H9 (cell line): ENCODE data around the gene DLG2. TPM values are rescaled to one million over a fixed set of nuclear protein-coding genes. Genes with fewer than 3 reads are reported as not detected.

Source experiments
- DNase-seq: peaks from one replicate; pipeline ENCODE4 v3.0.0-alpha.2; 2017
- H2AFZ ChIP-seq: one replicate; pipeline ENCODE4 v1.6.1; 2013; ENCODE audit warnings: mild to moderate bottlenecking, low read length, control low read depth, moderate library complexity
- H2AK5ac ChIP-seq: 2 replicates; pipeline ENCODE4 v1.6.1; 2013; ENCODE audit warnings: low read length, control low read depth, mixed read lengths; ENCODE audit not compliant: insufficient read length
- H2BK120ac ChIP-seq: one replicate; pipeline ENCODE4 v1.6.1; 2013; ENCODE audit warnings: low read depth, mild to moderate bottlenecking, low read length, control low read depth, inconsistent platforms; ENCODE audit not compliant: poor library complexity, severe bottlenecking
- H2BK12ac ChIP-seq: 2 replicates; pipeline ENCODE4 v1.6.1; 2013; ENCODE audit warnings: low read length, control low read depth, mixed read lengths, low read depth; ENCODE audit not compliant: insufficient read length
- H2BK15ac ChIP-seq: 2 replicates; pipeline ENCODE4 v1.6.1; 2013; ENCODE audit warnings: low read depth, low read length, control low read depth
- H2BK20ac ChIP-seq: one replicate; pipeline ENCODE4 v1.6.1; 2013; ENCODE audit warnings: low read depth, mild to moderate bottlenecking, low read length, control low read depth, inconsistent platforms; ENCODE audit not compliant: poor library complexity, severe bottlenecking
- H2BK5ac ChIP-seq: 2 replicates; pipeline ENCODE4 v1.6.1; 2013; ENCODE audit warnings: low read length, control low read depth, mixed read lengths; ENCODE audit not compliant: insufficient read length
- H3K14ac ChIP-seq: 2 replicates; pipeline ENCODE4 v1.6.1; 2013; ENCODE audit warnings: low read length, control low read depth; ENCODE audit not compliant: insufficient read depth
- H3K18ac ChIP-seq: 2 replicates; pipeline ENCODE4 v1.6.1; 2013; ENCODE audit warnings: low read depth, mild to moderate bottlenecking, mixed read lengths, low read length, control low read depth; ENCODE audit not compliant: insufficient read length
- H3K23ac ChIP-seq: 2 replicates; pipeline ENCODE4 v1.6.1; 2013; ENCODE audit warnings: low read length, control low read depth, mixed read lengths, low read depth; ENCODE audit not compliant: insufficient read length
- H3K23me2 ChIP-seq: 2 replicates; pipeline ENCODE4 v1.6.1; 2013; ENCODE audit warnings: low read depth, mild to moderate bottlenecking, mixed read lengths, low read length, control low read depth; ENCODE audit not compliant: insufficient read length, poor library complexity, severe bottlenecking
- H3K27ac ChIP-seq: 2 replicates; pipeline ENCODE4 v1.5.1; 2013; ENCODE audit warnings: low read length, control low read depth, mixed read lengths, low read depth; ENCODE audit not compliant: insufficient read length
- H3K27me3 ChIP-seq: 2 replicates; pipeline ENCODE4 v1.6.1; 2013; ENCODE audit warnings: low read length, control low read depth, inconsistent platforms; ENCODE audit not compliant: insufficient read depth
- H3K4ac ChIP-seq: 2 replicates; pipeline ENCODE4 v1.6.1; 2013; ENCODE audit warnings: low read depth, mild to moderate bottlenecking, control low read depth, inconsistent platforms, low read length, moderate library complexity
- H3K4me1 ChIP-seq: 2 replicates; pipeline ENCODE4 v1.6.1; 2013; ENCODE audit warnings: low read length, control low read depth, inconsistent platforms; ENCODE audit not compliant: insufficient read depth
- H3K4me2 ChIP-seq: 2 replicates; pipeline ENCODE4 v1.6.1; 2013; ENCODE audit warnings: low read length, control low read depth, mixed read lengths; ENCODE audit not compliant: insufficient read length, insufficient read depth
- H3K56ac ChIP-seq: 2 replicates; pipeline ENCODE4 v1.6.1; 2013; ENCODE audit warnings: low read depth, mild to moderate bottlenecking, mixed read lengths, low read length, control low read depth; ENCODE audit not compliant: insufficient read length
- H3K79me1 ChIP-seq: 2 replicates; pipeline ENCODE4 v1.6.1; 2013; ENCODE audit warnings: low read depth, mild to moderate bottlenecking, moderate library complexity, low read length, control low read depth, inconsistent platforms; ENCODE audit not compliant: insufficient read depth, poor library complexity, severe bottlenecking
- H3K79me2 ChIP-seq: 2 replicates; pipeline ENCODE4 v1.6.1; 2013; ENCODE audit warnings: low read length, control low read depth, inconsistent platforms; ENCODE audit not compliant: insufficient read depth
- H3K9ac ChIP-seq: 2 replicates; pipeline ENCODE4 v1.6.1; 2013; ENCODE audit warnings: low read length, control low read depth, mixed read lengths; ENCODE audit not compliant: insufficient read length; ENCODE audit errors: extremely low read depth
- H3K9me3 ChIP-seq: one replicate; pipeline ENCODE4 v1.6.1; 2013; ENCODE audit warnings: low read depth, low read length, inconsistent platforms; ENCODE audit not compliant: control insufficient read depth
- H3T11ph ChIP-seq: one replicate; pipeline ENCODE4 v1.6.1; 2013; ENCODE audit warnings: mild to moderate bottlenecking, low read length, control low read depth, inconsistent platforms
- H4K20me1 ChIP-seq: one replicate; pipeline ENCODE4 v1.6.1; 2013; ENCODE audit not compliant: control insufficient read depth, insufficient read length, insufficient read depth
- H4K5ac ChIP-seq: 2 replicates; pipeline ENCODE4 v1.6.1; 2013; ENCODE audit warnings: low read depth, mild to moderate bottlenecking, mixed read lengths, low read length, control low read depth; ENCODE audit not compliant: insufficient read length
- H4K8ac ChIP-seq: replicated peaks from 2 replicates; pipeline ENCODE4 v1.6.1; 2013; ENCODE audit warnings: low read length, control low read depth, mixed read lengths, low read depth; ENCODE audit not compliant: insufficient read length
- H4K91ac ChIP-seq: 2 replicates; pipeline ENCODE4 v1.6.1; 2013; ENCODE audit warnings: low read depth, mild to moderate bottlenecking, moderate library complexity, mixed read lengths, low read length, control low read depth; ENCODE audit not compliant: insufficient read length
- H3K27ac Mint-ChIP-seq, 3 experiments: 2 replicates in 2 of 3; 3 replicates in 1 of 3; pipeline ENCODE4 v1.8.0; 2020 to 2021; ENCODE audit warnings: mixed read lengths in 3 of 3, mild to moderate bottlenecking in 1 of 3, moderate library complexity in 1 of 3
- H3K27me3 Mint-ChIP-seq: 2 replicates; pipeline ENCODE4 v1.8.0; 2021; ENCODE audit warnings: low read depth, mild to moderate bottlenecking, moderate library complexity, mixed read lengths
- H3K36me3 Mint-ChIP-seq, 3 experiments: 2 replicates in 2 of 3; 3 replicates in 1 of 3; pipeline ENCODE4 v1.8.0; 2020 to 2021; ENCODE audit warnings: low read depth in 3 of 3, mixed read lengths in 3 of 3; ENCODE audit not compliant: insufficient read depth in 1 of 3
- H3K4me1 Mint-ChIP-seq, 2 experiments: 2 replicates each; pipeline ENCODE4 v1.8.0; 2020; ENCODE audit warnings: mixed read lengths in 2 of 2
- H3K4me3 Mint-ChIP-seq, 2 experiments: 2 replicates in 1 of 2; 3 replicates in 1 of 2; pipeline ENCODE4 v1.8.0; 2020 to 2021; ENCODE audit warnings: mild to moderate bottlenecking in 2 of 2, mixed read lengths in 2 of 2, moderate library complexity in 1 of 2
- H3K9me3 Mint-ChIP-seq, 2 experiments: 2 replicates in 1 of 2; 3 replicates in 1 of 2; pipeline ENCODE4 v1.8.0; 2020; ENCODE audit warnings: mild to moderate bottlenecking in 2 of 2, mixed read lengths in 2 of 2, moderate library complexity in 1 of 2
- CTCF ChIP-seq: fragments of 200-600 bp; sonication (generic); conservative IDR thresholded peaks from 3 replicates; pipeline ENCODE4 v1.8.0; 2021; ENCODE audit warnings: antibody characterized with exemption, mild to moderate bottlenecking
- WGBS: extraction: QIAGEN DNeasy Blood & Tissue Kit; methylation state at CpG from one replicate; pipeline ENCODE4 v1.1.7; 2013; ENCODE audit warnings: missing lambda C conversion rate, low lambda C conversion rate, mixed read lengths; ENCODE audit not compliant: insufficient read length; ENCODE audit errors: extremely low coverage; 5-methylcytosine and 5-hydroxymethylcytosine counted together
- total RNA-seq: library from RNA; stranded (reverse); gene quantifications from 2 replicates; pipeline ENCODE4 v1.2.1, GENCODE V29; 2021

DLG2 gene
- total RNA-seq, 1 experiment from 2014 or later = 8.0 TPM

- H3K56ac ChIP-seq = no peak overlapping the region
- H3K9ac ChIP-seq = no peak overlapping the region
- H2AFZ ChIP-seq = no peak overlapping the region
- H4K91ac ChIP-seq = no peak overlapping the region
- H3K4me2 ChIP-seq = no peak overlapping the region
- H3K23ac ChIP-seq = no peak overlapping the region
- H4K5ac ChIP-seq = no peak overlapping the region
- H3K27me3 ChIP-seq = no peaks in the 10 kb centered on the region
- H3K14ac ChIP-seq = no peak overlapping the region
- H2BK15ac ChIP-seq = no peak overlapping the region
- H3K4ac ChIP-seq = no peak overlapping the region
- no CpG with 5 or more reads among the region's 1 CpG for WGBS
- no peaks in the 10 kb centered on the region for H3K9me3 Mint-ChIP-seq
- no peak overlapping the region for H2BK12ac ChIP-seq
- H3K27ac Mint-ChIP-seq = no peak overlapping the region
- no peak overlapping the region for H4K8ac ChIP-seq
- H3K4me1 ChIP-seq = peaks cover 2% of the 10 kb centered on the region; the same call in 1 of the 2 replicates
- no peak overlapping the region for H2BK20ac ChIP-seq
- H3K23me2 ChIP-seq = no peaks in the 10 kb centered on the region
- no peaks in the 10 kb centered on the region for H3K27me3 Mint-ChIP-seq
- TF ChIP-seq CTCF = no peak
- H3K27ac ChIP-seq = no peak overlapping the region
- H3K9me3 ChIP-seq = no peaks in the 10 kb centered on the region
- DNase-seq = no peak
- no peak overlapping the region for H2BK5ac ChIP-seq
- no peak overlapping the region for H2AK5ac ChIP-seq
- H3K79me1 ChIP-seq = no peaks in the 10 kb centered on the region
- no peaks in the 10 kb centered on the region for H3K36me3 Mint-ChIP-seq
- H2BK120ac ChIP-seq = no peak overlapping the region
- no peak overlapping the region for H3T11ph ChIP-seq
- H4K20me1 ChIP-seq = peaks cover 2% of the 10 kb centered on the region
- no peaks in the 10 kb centered on the region for H3K79me2 ChIP-seq
- peaks cover 18 to 20% of the 10 kb centered on the region in 2 experiments for H3K4me1 Mint-ChIP-seq
- no peak overlapping the region; a peak in 1 of 5 replicates for H3K4me3 Mint-ChIP-seq
- H3K18ac ChIP-seq = no peak overlapping the region
Measured at GRCh38 chr11:83677730-83678129, 1949.4 kb downstream of the DLG2 start.
